Prostate gland (tissue), 2 donors: ENCODE results near the gene ZBTB8OS. TPM values are rescaled to one million over a fixed set of nuclear protein-coding genes. Genes with fewer than 3 reads are reported as not detected.

Experiments
- DNase-seq: peaks from one replicate; pipeline ENCODE4 v3.0.0-alpha.2; 2019; ENCODE audit warnings: low spot score
- H3K27ac ChIP-seq, 2 donors: fragments of 200-600 bp; sonication (generic); 2 replicates each; pipeline ENCODE4 v1.5.1; 2017 to 2019
- H3K27me3 ChIP-seq: fragments of 200-600 bp; sonication (generic); replicated peaks from 2 replicates; pipeline ENCODE4 v1.5.1; 2019; ENCODE audit not compliant: insufficient read depth
- H3K36me3 ChIP-seq, 2 donors: fragments of 200-600 bp; sonication (generic); 1 replicate in 1 of 2; 2 replicates in 1 of 2; pipeline versions ENCODE4 v1.5.1 to v1.8.1; 2017 to 2019
- H3K4me1 ChIP-seq: fragments of 200-600 bp; sonication (generic); replicated peaks from 2 replicates; pipeline ENCODE4 v1.5.1; 2019
- H3K4me3 ChIP-seq, 2 donors: fragments of 200-600 bp; sonication (generic); 2 replicates each; pipeline ENCODE4 v1.5.1; 2017 to 2019
- H3K9me3 ChIP-seq: fragments of 200-600 bp; sonication (generic); 2 replicates; pipeline ENCODE4 v1.5.1; 2017
- CTCF ChIP-seq, 4 experiments: fragments of 200-600 bp in 2 of 4; fragments of 450-650 bp in 2 of 4; sonication (generic) in 2 of 4; IDR thresholded peaks; 1 replicate in 3 of 4; 2 replicates in 1 of 4; pipeline ENCODE4 v1.5.1; 2016 to 2019; ENCODE audit warnings: antibody characterized with exemption in 4 of 4, mild to moderate bottlenecking in 2 of 4, moderate library complexity in 2 of 4
- POLR2A ChIP-seq: fragments of 450-650 bp; IDR thresholded peaks from one replicate; pipeline ENCODE4 v1.6.1; 2016; ENCODE audit warnings: antibody characterized with exemption, mild to moderate bottlenecking
- POLR2AphosphoS5 ChIP-seq: sonication (generic); formaldehyde crosslinking; IDR thresholded peaks from one replicate; pipeline ENCODE4 v1.6.1; 2017; ENCODE audit warnings: antibody characterized with exemption
- WGBS: methylation state at CpG from one replicate; pipeline ENCODE4 v1.1.5; 2018; 5-methylcytosine and 5-hydroxymethylcytosine counted together
- intact Hi-C: fragments of 100-400 bp; cut with DNase I; formaldehyde crosslinking; loops from one replicate; pipeline ENCODE4 v1.14.2; 2022
- total RNA-seq, 2 donors: library from RNA; depleted of rRNA; stranded (reverse); fragments of >200 nt; gene quantifications; one replicate each; pipeline ENCODE4 v1.1.0, GENCODE V29; 2016

The ZBTB8OS gene
- total RNA-seq, 2 donors from 2014 or later: 32.7 to 38.7 TPM

- TF ChIP-seq POLR2AphosphoS5 (no peak), CTCF (IDR thresholded peaks at IDR 0.05) (no peak), POLR2A (no peak)
- Histone ChIP-seq H3K9me3 (no peaks in the 10 kb centered on the region), H3K27me3 (no peaks in the 10 kb centered on the region), H3K36me3 (no peaks in the 10 kb centered on the region), H3K27ac (no peak overlapping the region), H3K4me1 (no peaks in the 10 kb centered on the region), H3K4me3 (no peak overlapping the region)
- no peak for DNase-seq
- intact Hi-C loops: loop anchor here (10.0 kb wide), 2 partner anchors 171 to 221 kb away; no protein-coding TSS in a partner anchor
- 91% methylated on average over 1 of the region's 1 CpG for WGBS
Measured at GRCh38 chr1:32626176-32626575, 24.2 kb downstream of the ZBTB8OS start.

GRCh38 chr1:32623775-32624174 lies 26.6 kb downstream of the ZBTB8OS start:
- Histone ChIP-seq H3K27ac (no peak overlapping the region), H3K4me3 (no peak overlapping the region), H3K27me3 (no peaks in the 10 kb centered on the region), H3K4me1 (no peaks in the 10 kb centered on the region), H3K9me3 (no peaks in the 10 kb centered on the region), H3K36me3 (no peaks in the 10 kb centered on the region)
- 75% methylated on average over 5 of the region's 5 CpGs for WGBS
- no peak for TF ChIP-seq POLR2A
- no peak for TF ChIP-seq CTCF (IDR thresholded peaks at IDR 0.05)
- no peak for TF ChIP-seq POLR2AphosphoS5
- no peak for DNase-seq
- intact Hi-C loops: loop anchor here (10.0 kb wide), 2 partner anchors 169 to 219 kb away; no protein-coding TSS in a partner anchor

GRCh38 chr1:32622806-32623681 lies 27.3 kb downstream of the ZBTB8OS start:
- 77% methylated on average over 3 of the region's 3 CpGs for WGBS
- H3K4me3 ChIP-seq: no peak overlapping the region
- intact Hi-C loops: loop anchor here (10.0 kb wide), 2 partner anchors 168 to 218 kb away; no protein-coding TSS in a partner anchor
- TF ChIP-seq POLR2A: no peak
- no peak for TF ChIP-seq CTCF (IDR thresholded peaks at IDR 0.05)
- TF ChIP-seq POLR2AphosphoS5: no peak
- DNase-seq: no peak
- no peaks in the 10 kb centered on the region for H3K9me3 ChIP-seq
- no peaks in the 10 kb centered on the region for H3K4me1 ChIP-seq
- no peak overlapping the region for H3K27ac ChIP-seq
- no peaks in the 10 kb centered on the region for H3K27me3 ChIP-seq
- no peaks in the 10 kb centered on the region for H3K36me3 ChIP-seq

GRCh38 chr1:32622205-32622604 lies 28.1 kb downstream of the ZBTB8OS start:
- intact Hi-C loops: loop anchor here (10.0 kb wide), 2 partner anchors 167 to 217 kb away; no protein-coding TSS in a partner anchor
- Histone ChIP-seq H3K9me3 (no peaks in the 10 kb centered on the region), H3K27me3 (no peaks in the 10 kb centered on the region), H3K4me3 (no peak overlapping the region), H3K27ac (no peak overlapping the region), H3K4me1 (no peaks in the 10 kb centered on the region), H3K36me3 (no peaks in the 10 kb centered on the region)
- DNase-seq: no peak
- 91% methylated on average over 2 of the region's 2 CpGs for WGBS
- TF ChIP-seq CTCF (IDR thresholded peaks at IDR 0.05): no peak
- TF ChIP-seq POLR2AphosphoS5: no peak
- no peak for TF ChIP-seq POLR2A
